ENCODE measurements around the gene AGPS. TPM values are rescaled to one million over a fixed set of nuclear protein-coding genes. Genes with fewer than 3 reads are reported as not detected.

AGPS gene
- total and polyA plus RNA-seq, 2 of the 13 experiments (the other 11 are each of a cell fraction or from before 2014, with no cell fraction given) = 39.4 to 99.0 TPM

GRCh38 chr2:177405029-177405692, 12.6 kb downstream of the AGPS start (continued):
- TF ChIP-seq ATF4 (CRISPR knock-in tag; IDR thresholded peaks at IDR 0.05) = peak in 1 of 2 experiments; percentile 55; a peak in 1 of 4 replicates
- TF ChIP-seq ZNF788 (CRISPR knock-in tag; IDR thresholded peaks at IDR 0.05; ENCODE audit: borderline replicate concordance) = no peak
- TF ChIP-seq PHF20 (CRISPR knock-in tag; IDR thresholded peaks at IDR 0.05) = no peak
- TF ChIP-seq ELK4 (CRISPR knock-in tag; IDR thresholded peaks at IDR 0.05; ENCODE audit: borderline replicate concordance) = no peak
- TF ChIP-seq ZHX2 (IDR thresholded peaks at IDR 0.05; ENCODE audit: low read depth) = peak; percentile 41; the same call in 1 of the 2 replicates
- TF ChIP-seq ZHX2 (CRISPR knock-in tag; IDR thresholded peaks at IDR 0.05; ENCODE audit: borderline replicate concordance) = no peak
- TF ChIP-seq ZNF24 (IDR thresholded peaks at IDR 0.05) = no peak
- TF ChIP-seq, protein P1, sequence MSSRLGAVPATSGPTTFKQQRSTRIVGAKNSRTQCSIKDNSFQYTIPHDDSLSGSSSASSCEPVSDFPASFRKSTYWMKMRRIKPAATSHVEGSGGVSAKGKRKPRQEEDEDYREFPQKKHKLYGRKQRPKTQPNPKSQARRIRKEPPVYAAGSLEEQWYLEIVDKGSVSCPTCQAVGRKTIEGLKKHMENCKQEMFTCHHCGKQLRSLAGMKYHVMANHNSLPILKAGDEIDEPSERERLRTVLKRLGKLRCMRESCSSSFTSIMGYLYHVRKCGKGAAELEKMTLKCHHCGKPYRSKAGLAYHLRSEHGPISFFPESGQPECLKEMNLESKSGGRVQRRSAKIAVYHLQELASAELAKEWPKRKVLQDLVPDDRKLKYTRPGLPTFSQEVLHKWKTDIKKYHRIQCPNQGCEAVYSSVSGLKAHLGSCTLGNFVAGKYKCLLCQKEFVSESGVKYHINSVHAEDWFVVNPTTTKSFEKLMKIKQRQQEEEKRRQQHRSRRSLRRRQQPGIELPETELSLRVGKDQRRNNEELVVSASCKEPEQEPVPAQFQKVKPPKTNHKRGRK (CRISPR knock-in tag; IDR thresholded peaks at IDR 0.05) = no peak
- TF ChIP-seq SP140L (CRISPR knock-in tag; IDR thresholded peaks at IDR 0.05; ENCODE audit: borderline replicate concordance) = no peak
- no peak for TF ChIP-seq ZNF335 (CRISPR knock-in tag; IDR thresholded peaks at IDR 0.05)
- no peak for TF ChIP-seq ZBTB20 (CRISPR knock-in tag; IDR thresholded peaks at IDR 0.05; ENCODE audit: borderline replicate concordance, low read depth)
- TF ChIP-seq, protein P2, sequence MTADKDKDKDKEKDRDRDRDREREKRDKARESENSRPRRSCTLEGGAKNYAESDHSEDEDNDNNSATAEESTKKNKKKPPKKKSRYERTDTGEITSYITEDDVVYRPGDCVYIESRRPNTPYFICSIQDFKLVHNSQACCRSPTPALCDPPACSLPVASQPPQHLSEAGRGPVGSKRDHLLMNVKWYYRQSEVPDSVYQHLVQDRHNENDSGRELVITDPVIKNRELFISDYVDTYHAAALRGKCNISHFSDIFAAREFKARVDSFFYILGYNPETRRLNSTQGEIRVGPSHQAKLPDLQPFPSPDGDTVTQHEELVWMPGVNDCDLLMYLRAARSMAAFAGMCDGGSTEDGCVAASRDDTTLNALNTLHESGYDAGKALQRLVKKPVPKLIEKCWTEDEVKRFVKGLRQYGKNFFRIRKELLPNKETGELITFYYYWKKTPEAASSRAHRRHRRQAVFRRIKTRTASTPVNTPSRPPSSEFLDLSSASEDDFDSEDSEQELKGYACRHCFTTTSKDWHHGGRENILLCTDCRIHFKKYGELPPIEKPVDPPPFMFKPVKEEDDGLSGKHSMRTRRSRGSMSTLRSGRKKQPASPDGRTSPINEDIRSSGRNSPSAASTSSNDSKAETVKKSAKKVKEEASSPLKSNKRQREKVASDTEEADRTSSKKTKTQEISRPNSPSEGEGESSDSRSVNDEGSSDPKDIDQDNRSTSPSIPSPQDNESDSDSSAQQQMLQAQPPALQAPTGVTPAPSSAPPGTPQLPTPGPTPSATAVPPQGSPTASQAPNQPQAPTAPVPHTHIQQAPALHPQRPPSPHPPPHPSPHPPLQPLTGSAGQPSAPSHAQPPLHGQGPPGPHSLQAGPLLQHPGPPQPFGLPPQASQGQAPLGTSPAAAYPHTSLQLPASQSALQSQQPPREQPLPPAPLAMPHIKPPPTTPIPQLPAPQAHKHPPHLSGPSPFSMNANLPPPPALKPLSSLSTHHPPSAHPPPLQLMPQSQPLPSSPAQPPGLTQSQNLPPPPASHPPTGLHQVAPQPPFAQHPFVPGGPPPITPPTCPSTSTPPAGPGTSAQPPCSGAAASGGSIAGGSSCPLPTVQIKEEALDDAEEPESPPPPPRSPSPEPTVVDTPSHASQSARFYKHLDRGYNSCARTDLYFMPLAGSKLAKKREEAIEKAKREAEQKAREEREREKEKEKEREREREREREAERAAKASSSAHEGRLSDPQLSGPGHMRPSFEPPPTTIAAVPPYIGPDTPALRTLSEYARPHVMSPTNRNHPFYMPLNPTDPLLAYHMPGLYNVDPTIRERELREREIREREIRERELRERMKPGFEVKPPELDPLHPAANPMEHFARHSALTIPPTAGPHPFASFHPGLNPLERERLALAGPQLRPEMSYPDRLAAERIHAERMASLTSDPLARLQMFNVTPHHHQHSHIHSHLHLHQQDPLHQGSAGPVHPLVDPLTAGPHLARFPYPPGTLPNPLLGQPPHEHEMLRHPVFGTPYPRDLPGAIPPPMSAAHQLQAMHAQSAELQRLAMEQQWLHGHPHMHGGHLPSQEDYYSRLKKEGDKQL (CRISPR knock-in tag; IDR thresholded peaks at IDR 0.05; ENCODE audit: low read depth) = no peak
